GM21737 (cell line): ENCODE data around the gene NEURL3.
"Not testable (repeated sequence)": the region's sequence is repeated elsewhere in the genome, so short reads cannot be mapped to it uniquely, and the experiment has no call there.

Experiments used
- ATAC-seq: cut with Tn5 transposase; IDR thresholded peaks from one replicate; pipeline ENCODE4 v1.9.1; 2021; ENCODE audit warnings: mild to moderate bottlenecking, moderate library complexity; ENCODE audit not compliant: unreplicated experiment

The NEURL3 gene

DNA sequence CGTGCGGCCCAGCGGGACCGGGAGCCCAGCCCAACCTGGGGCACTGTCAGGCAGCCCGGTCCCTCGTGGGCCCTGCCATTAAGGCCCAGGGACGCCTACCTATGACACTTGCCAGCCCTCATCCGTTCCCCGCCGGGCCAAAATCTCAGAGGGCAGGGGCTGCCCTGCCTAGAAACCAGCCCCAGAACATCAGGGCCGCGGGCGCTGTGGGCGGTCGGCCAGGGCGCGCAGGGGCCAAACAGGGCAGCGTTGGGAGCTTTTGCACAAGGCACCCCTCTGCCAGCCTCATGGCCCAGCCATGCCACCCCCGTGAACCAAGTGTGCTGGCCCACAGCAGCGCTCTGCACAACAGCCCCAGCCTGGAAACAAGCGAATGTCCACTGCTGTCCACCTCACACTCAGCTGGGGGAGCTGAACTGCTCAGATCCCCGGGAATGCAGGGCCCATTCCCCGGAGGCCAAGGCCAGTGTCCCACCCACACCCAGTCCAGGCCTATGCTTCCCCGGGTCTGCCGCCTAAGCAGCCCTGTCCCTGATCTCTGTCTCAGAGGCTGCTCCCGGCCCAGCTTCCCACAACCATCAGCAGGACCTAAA lies 3.5 kb upstream of the NEURL3 start:
- ATAC-seq = no peak

DNA sequence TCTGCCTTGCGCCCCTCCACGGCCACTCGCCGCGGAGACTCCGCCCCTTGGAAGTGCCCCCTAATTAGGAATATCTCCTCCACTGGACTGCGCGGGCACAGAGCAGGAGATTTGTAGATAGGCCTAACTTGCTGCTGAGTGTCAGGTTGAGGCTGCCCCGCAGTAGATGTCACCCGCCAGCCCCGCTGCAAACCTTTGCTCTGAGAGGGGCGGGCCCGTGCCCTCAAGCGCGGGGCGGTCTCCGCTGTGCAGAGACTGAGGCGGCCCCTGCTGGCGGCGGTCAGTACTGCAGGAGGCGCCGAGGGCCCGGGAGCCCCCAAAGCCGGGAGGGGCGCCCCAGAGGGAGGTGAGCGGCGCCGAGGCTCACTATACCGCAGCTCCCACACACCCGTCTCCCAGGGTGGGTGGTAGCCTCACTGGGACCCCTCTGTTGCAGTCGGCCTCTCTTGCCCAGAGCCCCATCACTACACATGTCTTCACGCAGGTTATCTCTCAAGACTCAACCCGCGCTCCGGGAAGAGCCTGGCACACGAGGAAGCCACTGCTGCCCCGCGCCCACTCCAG lies 2.9 kb upstream of the NEURL3 start:
- no peak for ATAC-seq

DNA sequence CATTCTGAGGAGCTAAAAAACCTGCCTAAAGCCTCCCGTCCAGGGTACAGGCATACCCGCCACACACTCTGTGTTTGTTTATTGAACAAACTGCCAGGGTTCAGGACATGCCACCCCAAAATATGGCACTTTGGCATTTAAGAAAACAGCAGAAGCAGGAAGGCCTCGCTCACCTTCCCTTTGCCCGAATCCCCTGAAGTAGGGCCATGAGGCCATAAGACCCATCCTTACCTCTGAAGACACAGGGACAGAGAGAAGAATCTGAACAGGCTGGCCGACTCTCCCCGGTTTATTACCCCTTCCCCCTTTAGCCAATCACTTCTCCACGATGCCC lies 1.7 kb upstream of the NEURL3 start:
- no peak for ATAC-seq

DNA sequence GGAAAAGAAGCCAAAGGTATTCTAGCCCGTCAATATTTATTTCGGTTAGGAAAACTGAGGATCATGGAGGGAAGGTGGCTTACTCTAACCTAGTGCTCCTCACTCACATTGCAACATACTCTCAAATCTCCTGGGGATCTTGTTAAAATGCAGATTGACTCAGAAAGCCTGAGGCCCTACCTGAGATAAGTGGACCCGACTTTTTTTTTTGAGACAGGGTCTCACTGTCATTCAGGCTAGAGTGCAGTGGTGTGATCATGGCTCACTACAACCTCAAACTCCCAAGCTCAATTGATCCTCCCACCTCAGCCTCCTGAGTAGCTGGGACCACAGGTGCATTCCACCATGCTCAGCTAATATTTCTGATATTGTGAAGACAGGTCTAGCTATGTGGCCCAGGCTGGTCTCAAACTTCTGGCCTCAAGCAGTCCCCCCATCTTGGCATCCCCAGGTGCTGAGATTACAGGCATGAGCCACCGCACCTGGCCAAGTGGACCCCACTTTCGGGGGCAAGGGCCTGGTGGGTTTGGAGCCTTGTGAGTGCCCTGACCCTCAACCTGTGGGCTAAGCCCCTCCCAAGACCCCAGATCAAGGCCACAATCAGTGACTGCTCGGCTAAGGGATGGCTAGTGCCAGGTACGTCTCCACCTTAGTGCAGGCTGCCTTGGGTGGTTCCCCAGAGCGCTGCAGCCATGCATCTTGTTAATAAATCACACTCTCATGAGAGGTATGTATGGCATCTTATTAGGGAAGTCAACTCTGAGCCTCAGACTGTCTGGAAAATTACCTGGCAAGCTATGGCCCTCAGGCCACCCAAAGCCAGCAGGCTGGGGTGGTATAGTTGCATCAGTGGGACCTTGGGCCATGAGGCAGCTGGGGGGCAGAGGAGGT lies 1.1 kb upstream of the NEURL3 start:
- no peak for ATAC-seq

GRCh38 chr2:96503637-96504243 lies 1.4 kb downstream of the NEURL3 start:
- ATAC-seq = no peak

GRCh38 chr2:96502891-96503636 lies 2.1 kb downstream of the NEURL3 start:
- ATAC-seq = no peak

GRCh38 chr2:96501886-96502810 lies 3.0 kb downstream of the NEURL3 start:
- no peak for ATAC-seq

DNA sequence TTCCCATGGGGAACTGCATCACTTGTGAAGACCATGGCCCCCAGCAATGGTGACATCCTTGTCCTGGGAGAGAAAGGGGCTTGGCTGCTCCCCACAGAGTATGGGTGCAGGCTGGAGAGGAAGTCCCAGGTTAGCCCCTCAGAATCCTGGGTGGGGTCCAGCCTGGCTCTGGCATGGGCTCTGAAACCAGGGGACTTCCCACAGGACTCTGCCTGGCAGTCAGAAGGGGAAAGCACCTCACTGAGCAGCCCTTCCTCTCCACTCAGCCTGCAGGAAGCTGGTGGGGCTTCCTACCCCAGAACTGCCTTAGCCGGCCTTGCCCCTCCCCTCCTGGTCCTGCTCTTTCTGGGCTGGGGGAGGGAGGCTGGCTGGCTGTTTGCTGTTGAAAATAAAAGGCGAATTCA lies 3.7 kb downstream of the NEURL3 start:
- peak; percentile 55 for ATAC-seq

DNA sequence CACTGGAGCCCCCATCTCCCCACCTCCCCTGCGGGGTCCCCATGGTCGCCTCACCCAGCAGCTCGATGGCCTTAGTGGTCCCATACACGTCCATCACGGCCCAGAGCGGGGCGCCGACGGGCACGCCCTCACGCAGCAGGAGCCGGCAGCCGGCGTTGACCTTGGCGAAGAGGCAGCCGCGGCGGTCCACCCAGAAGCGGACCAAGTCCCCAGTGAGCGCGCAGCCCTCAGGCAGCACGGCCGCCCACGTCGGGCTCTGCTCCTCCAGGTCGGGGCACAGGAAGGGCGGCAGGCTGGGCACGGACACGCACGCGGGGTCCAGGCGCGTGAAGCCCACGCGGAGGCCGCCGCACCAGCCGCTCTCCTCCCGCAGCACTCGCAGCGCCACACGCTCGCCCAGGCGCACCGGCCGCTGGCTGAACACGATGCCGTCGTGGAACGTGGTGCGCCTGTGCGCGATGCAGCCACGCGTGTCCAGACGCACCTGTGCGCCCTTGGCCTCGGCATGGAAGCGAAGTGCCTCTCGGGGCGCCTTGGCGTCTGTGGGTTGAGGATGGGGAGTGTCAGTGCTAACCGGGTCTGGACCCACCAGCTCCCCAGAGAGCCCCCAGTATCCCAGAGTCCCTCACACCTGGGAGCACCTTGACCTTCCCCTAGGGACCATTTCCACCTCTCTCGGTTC lies 4.6 kb downstream of the NEURL3 start:
- no peak for ATAC-seq

DNA sequence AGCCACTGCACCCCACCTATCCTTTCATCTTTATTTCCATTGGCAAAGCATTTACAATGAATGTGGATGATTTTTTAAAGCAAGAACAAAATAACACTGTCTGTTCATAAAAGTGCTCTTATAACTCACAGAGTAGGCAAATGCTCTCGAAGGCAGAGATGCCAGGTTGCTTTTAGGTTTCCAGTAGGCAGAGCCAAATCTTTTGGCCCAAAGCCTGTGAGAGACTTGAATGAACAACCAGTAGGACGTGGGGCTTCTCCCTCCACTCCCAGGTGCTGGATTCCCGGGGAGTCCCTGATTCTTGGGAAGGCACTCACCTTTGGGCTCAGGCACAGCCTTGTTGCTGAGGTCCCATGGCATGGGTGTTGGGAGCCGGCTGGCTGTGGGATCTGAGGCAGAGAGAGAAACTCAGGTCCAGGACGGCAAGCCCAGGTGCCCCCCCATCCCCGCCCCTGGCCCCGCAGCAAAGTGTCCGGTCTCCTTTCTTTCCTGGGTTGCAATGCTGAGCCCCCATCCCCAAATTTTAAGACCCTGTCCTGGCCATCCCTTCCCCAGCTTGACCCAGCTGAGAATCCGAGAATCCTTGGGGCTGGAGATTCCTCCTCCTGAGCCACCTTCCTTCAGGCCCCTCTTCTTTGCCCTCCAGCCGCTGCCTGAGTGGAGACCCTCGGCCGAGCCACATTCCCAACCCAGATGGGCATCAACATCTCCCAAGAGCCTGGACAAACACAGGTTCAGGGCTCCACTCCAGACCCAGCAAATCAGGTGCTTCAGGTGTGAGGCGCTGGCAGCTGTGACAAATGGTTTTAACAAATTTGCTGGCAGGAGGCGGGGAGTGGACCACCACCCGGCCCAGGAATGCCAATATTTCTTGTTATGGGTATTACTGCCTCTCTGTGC lies 5.8 kb downstream of the NEURL3 start:
- ATAC-seq = no peak

DNA sequence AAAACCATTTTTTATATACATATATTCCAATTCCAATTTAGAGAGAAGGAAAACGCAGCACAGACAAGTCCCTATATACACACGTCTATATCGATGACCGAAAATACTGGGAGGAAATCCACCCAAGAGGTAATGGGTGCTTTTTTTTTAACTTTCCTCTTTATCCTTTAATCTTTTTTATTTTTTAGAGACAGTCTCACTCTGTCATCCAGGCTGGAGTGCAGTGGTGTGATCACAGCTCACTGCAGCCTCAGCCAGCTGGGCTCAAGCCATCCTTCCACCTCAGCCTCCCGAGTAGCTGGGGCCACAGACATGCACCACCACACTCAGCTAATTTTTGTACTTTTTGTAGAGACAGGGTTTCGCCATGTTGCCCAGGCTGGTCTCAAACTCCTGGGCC lies 6.5 kb downstream of the NEURL3 start:
- not testable (repeated sequence) for ATAC-seq

DNA sequence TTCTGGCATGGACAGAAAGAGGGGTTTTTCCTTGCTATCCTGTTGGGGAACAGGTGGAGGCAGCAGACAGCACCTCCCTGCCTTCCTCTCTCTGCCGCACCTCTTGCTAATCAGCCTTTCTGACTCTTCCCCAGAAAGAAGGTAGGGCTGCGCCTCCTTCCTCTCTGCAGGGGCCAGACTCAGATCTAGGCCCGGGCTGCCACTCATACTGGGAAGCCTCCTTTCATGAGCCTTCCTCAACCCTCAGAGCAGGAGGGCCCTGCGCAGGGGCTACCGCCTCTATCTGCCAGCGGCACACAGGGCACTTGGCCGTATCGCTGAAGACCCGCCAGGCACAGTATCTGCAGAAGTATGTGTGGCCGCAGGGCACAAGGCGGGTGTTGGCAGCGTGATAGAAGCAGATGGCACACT lies 7.1 kb downstream of the NEURL3 start:
- ATAC-seq = no peak

DNA sequence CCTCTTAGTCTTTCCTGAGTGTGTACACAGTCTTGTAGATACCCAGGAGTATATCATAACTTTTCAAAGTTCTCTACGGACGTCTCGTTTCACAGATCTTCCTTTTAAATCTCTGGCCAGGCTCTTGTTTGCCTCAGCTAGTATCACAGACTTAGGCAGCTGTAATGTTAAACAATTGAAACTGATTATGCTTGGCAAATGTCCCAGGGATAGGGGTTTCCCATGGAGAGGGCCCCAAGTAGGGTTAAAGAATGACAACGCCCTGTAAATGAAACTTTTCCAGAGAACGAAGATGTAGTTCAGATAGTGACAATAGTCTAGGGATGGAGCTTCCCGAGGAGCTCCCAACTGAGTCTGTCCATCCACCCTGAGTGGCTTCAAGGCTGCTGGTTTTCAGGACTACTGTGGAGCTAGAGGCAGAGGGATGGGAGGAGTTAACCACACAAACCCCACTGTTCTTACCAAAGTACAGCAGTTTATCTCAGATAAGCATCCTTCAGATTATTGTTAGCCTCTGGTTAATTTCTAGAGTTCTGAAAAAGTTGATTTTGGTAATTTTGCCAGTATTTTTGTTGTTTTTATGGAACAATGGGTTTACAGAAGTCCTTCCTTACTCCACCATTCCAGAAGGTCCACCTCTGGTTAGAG lies 9.1 kb downstream of the NEURL3 start:
- ATAC-seq = no peak

DNA sequence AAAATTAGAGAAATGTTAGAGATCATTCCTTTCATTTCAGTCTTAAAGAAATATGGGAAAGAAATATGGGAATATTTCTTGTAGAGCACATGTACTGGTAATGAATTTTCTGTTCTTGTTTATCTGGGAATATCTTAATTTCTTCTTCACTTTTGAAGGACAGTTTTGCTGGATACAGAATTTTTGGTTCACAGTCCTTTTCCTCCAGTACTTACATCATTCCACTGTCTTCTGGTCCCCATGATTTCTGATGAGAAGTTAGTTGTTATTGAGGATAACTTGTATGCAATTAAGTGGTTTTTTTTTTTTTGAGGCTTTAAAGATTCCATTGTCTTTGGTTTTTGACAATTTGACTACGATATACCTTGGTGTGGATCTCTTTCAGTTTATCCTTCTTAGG lies 11.0 kb downstream of the NEURL3 start:
- no peak for ATAC-seq

DNA sequence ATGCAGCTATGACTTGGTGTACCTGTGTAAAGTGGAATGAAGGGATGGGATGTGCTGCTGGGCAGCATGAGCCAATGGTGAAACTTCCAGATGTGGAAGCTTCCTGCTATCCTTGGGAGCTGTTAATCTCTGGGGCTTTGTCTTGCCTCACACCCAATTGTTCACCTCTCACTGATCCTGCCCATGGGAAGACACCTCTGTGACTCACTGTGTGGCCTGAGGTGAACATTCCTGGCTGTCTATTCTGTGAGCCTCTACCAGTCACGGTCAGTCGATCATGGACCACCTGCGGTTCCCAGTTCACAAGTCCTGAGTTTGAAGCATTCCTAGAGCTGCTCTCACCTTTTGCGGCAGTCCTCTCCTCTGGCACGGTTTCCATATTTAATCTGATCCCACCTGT lies 12.1 kb downstream of the NEURL3 start:
- ATAC-seq = no peak

- ATAC-seq = no peak
These were observed 13.2 kb downstream of the NEURL3 start for GRCh38 chr2:96491860-96492497.

DNA sequence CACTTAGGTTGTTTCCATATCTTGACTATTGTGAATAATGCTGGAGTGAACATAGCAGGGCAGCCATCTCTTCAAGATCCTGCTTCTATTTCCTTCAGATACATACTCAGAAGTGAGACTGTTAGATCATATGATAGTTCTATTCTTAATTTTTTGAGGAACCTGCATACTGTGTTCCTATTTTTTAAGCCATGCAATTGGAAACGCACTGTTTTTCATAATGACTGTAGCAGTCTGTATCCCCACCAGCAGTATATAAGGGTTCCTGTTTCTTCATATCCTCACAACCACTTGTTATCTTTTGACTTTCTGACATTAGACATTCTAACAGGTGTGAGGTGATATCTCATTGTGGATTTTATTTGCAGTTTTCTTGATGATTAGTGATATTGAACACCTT lies 15.5 kb downstream of the NEURL3 start:
- ATAC-seq = no peak

GRCh38 chr2:96489261-96489660 lies 15.9 kb downstream of the NEURL3 start:
- ATAC-seq = no peak
